ENCODE measurements around the gene ZNF571.

Gene ZNF571

GRCh38 chr19:37565370-37565669 lies 29.3 kb downstream of the ZNF571 start:
- DNase-seq (ENCODE audit: low spot score), result no peak
- in situ Hi-C loops (cut with MboI; ENCODE audit: low pct_unique_long_range_greater_than_20kb, low sequenced_read_pairs, unreplicated experiment), result no loop called here
- no peak for TF ChIP-seq CTCF (IDR thresholded peaks at IDR 0.05; ENCODE audit: extremely low read depth, insufficient read depth, missing control alignments)

GRCh38 chr19:37564624-37565369 lies 29.8 kb downstream of the ZNF571 start:
- no peak for TF ChIP-seq CTCF (IDR thresholded peaks at IDR 0.05; ENCODE audit: extremely low read depth, insufficient read depth, missing control alignments)
- in situ Hi-C loops (cut with MboI; ENCODE audit: low pct_unique_long_range_greater_than_20kb, low sequenced_read_pairs, unreplicated experiment), result no loop called here
- DNase-seq (ENCODE audit: low spot score), result no peak

- no peak for TF ChIP-seq CTCF (IDR thresholded peaks at IDR 0.05; ENCODE audit: extremely low read depth, insufficient read depth, missing control alignments)
- no peak for DNase-seq (ENCODE audit: low spot score)
- in situ Hi-C loops (cut with MboI; ENCODE audit: low pct_unique_long_range_greater_than_20kb, low sequenced_read_pairs, unreplicated experiment), result no loop called here
Measured at GRCh38 chr19:37563518-37563917, 31.1 kb downstream of the ZNF571 start.

GRCh38 chr19:37551129-37551993 lies 43.2 kb downstream of the ZNF571 start:
- peak; percentile 85 for DNase-seq (ENCODE audit: low spot score)
- in situ Hi-C loops (cut with MboI; ENCODE audit: low pct_unique_long_range_greater_than_20kb, low sequenced_read_pairs, unreplicated experiment), result no loop called here
- peak; percentile 38 for TF ChIP-seq CTCF (IDR thresholded peaks at IDR 0.05; ENCODE audit: extremely low read depth, insufficient read depth, missing control alignments)

GRCh38 chr19:37537391-37537947 lies 57.1 kb downstream of the ZNF571 start:
- TF ChIP-seq CTCF (IDR thresholded peaks at IDR 0.05; ENCODE audit: extremely low read depth, insufficient read depth, missing control alignments), result no peak
- DNase-seq (ENCODE audit: low spot score), result no peak

GRCh38 chr19:37519890-37520289 lies 74.7 kb downstream of the ZNF571 start:
- in situ Hi-C loops (cut with MboI; ENCODE audit: low pct_unique_long_range_greater_than_20kb, low sequenced_read_pairs, unreplicated experiment), result no loop called here
- no peak for DNase-seq (ENCODE audit: low spot score)
- no peak for TF ChIP-seq CTCF (IDR thresholded peaks at IDR 0.05; ENCODE audit: extremely low read depth, insufficient read depth, missing control alignments)

More at GRCh38 chr19:37537391-37537947, 57.1 kb downstream of the ZNF571 start:
- in situ Hi-C loops (cut with MboI; ENCODE audit: low pct_unique_long_range_greater_than_20kb, low sequenced_read_pairs, unreplicated experiment), result no loop called here
